SK-N-SH (cell line): ENCODE results near the gene USP31.

ENCODE experiments used
- CTCF ChIP-seq: fragments of 200-600 bp; sonication (generic); IDR thresholded peaks from 2 replicates; pipeline ENCODE4 v1.6.1; 2017; ENCODE audit warnings: antibody characterized with exemption, mild to moderate bottlenecking, moderate library complexity
- PBX3 ChIP-seq: IDR thresholded peaks from 2 replicates; pipeline ENCODE4; 2012
- POLR2AphosphoS5 ChIP-seq: IDR thresholded peaks from 2 replicates; pipeline ENCODE4 v1.6.1; 2012; ENCODE audit warnings: low read depth, low read length
- USF2 ChIP-seq: fragments of 150-350 bp; IDR thresholded peaks from 2 replicates; pipeline ENCODE4 v1.6.1; 2017; ENCODE audit warnings: antibody characterized with exemption, low read length, low read depth, borderline replicate concordance

GRCh38 chr16:23080329-23080728 is 68.9 kb downstream of the USP31 start:
- TF ChIP-seq CTCF (no peak), POLR2AphosphoS5 (no peak), USF2 (no peak), PBX3 (no peak)
